MM.1S (cell line): ENCODE data around the gene PROX1.

Experiments used
- CTCF ChIP-seq: fragments of 300-600 bp; sonication (generic); IDR thresholded peaks from 2 replicates; pipeline ENCODE4 v1.5.1; 2016; ENCODE audit warnings: antibody characterized with exemption, low read length, mixed read lengths
- EZH2 ChIP-seq: fragments of 300-600 bp; sonication (generic); optimal IDR thresholded peaks from 2 replicates; pipeline ENCODE3; 2017; ENCODE audit warnings: low read depth, mild to moderate bottlenecking, antibody characterized with exemption, low read length, mixed read lengths
- EZH2phosphoT487 ChIP-seq: fragments of 300-600 bp; sonication (generic); IDR thresholded peaks from 2 replicates; pipeline ENCODE4 v1.6.1; 2018; ENCODE audit warnings: antibody characterized with exemption, low read length

DNA sequence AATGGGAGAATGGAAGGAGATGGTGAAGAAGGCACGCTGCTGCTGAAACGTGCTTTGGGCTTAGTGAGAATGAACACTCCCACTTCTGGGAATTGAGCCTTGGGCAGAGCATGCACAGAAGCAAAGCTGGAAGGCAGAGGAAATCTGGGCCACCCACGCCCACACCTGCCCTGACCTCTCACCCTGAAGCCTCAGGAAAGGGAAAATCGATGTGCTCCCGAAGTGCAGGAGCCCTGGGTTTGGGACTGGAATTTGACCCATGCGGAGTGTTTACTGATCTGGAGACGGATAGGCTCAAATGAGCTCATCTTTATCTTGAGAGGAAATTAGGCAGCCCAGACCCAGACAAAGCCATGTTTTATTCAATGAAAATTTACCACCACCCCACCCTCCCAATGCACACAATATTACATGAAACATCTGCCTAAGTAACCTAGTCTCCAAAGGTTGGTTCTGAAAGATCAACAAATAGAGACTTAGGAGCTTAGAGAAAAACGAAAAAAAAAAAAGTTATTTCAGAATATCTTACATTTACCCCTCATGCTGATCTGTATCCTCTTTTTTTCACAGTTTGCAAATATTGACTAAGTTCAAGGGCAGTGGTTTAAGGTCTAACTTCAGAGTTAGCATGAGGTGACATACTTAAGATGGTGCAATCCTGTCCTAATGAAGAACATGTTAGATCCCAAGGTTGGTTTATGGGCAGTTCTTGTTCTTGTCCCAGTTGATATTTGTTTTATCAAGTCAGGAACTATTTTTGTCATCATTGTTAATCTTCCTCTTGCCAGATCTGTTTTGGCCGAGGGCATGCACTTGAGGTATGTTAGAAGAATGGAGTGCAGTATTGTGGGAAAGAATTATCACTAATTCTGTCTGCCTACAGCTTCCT, 63.0 kb downstream of the PROX1 start:
- no peak for TF ChIP-seq CTCF
- no peak for TF ChIP-seq EZH2phosphoT487
- TF ChIP-seq EZH2, result no peak
